TTC549 (cell line): Measurements from ENCODE around the gene ISM1.

Experiments
- FAIRE-seq: peaks from 2 replicates; lab custom pipeline; 2012; peaks lifted over from hg19 to GRCh38; lab: Jason Lieb, UNC

ISM1 gene

DNA sequence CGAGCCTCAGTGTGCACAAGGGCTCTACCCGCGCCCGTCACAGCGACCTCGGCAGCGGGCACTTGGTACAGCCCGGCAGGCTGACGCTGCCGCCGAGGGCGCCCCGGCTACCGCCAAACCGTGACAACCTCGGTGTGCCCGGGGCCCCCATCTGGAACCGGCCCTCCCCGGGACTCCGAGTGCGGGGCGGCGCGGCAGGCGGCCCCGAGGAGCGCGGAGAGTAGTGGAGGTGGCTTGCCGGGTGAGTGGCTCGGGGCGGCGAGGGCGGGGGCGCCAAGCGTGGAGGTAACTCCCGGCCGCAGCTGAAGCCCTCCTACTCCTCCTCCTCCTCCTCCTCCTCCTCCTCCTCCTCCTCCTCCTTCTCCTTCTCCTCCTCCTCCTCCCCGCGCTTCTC, at the start of gene ISM1:
Gene ISM1 (plus strand): TSS at position 371 of the 394 bp plus-strand sequence. CDS start 503 bp downstream, outside the sequence.
- FAIRE-seq, result no peak

DNA sequence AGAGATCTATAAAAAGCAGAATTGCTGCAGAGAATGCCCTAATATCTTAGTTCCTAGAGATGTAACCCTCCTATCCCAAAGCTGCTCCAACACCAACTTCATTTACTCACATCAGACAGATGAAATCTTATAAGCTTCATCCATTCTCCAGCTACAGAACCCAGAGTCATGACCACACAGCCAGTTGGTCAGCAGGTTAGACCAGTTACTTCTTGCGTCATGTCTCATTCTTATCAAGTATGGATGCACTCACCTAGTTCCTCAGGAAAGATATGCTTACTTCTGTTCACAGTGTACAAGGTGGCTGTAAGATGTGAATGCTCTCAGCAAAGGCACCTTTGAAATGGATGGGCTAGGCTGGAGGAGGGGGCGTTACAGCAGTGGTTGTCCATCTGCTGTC, 47.9 kb upstream of the ISM1 start:
- no peak for FAIRE-seq

DNA sequence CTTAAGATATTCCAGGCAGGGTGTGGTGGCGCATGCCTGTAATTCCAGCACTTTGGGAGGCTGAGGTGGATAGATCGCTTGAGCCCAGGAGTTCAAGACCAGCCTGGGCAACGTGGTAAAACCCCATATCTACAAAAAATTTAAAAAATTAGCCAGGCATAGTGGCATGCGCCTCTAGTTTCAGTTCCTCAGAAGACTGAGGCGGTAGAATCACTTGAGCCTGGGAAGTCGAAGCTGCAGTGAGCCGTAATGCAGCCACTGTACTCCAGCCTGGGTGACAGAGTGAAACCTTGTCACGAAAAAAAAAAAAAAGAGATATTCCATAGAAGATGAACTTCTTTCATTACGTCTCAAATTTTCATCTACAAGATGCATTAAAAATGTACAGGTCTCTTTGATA, 46.7 kb upstream of the ISM1 start:
- no peak for FAIRE-seq

DNA sequence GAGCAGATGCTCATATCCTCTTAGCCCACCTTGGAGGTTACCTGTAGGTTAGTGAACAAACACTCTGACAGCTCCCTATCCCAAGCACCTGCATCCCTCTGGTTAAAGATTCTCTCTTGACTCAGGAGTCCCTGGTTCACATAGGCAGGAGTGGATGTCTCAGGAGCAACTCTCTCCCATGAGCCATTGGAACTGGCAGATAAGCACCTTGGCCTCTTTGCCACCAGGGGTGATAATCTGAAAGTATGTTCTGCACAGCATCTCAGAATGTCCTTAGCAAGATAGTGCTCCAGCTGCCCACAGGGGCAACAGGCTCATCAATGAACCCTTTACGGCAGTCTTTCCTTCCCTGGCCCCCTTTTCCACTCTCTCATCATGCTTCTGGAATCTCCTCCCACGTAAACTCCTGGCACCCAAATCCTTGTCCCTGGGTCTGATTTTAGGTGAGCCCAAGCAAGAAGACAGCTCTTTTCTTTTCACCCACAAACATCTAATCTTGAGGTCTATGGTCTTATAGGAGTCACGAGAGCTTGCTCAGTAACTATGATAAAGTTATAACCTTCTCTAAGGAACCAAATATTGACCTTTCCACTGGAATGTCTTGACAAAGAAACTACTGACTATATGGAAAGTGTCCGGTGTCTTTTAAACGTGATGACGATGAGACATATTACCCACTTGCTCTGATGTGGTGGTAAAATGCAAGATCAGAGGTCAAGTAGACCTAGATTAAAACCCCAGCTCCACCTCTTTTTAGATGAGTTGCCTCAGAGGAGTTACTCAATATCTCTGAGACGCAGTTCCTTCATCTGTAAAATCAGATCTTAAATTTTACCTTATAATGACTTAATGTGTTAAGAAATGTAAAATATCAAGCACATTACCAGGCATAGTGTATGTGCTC, 39.8 kb upstream of the ISM1 start:
- no peak for FAIRE-seq

DNA sequence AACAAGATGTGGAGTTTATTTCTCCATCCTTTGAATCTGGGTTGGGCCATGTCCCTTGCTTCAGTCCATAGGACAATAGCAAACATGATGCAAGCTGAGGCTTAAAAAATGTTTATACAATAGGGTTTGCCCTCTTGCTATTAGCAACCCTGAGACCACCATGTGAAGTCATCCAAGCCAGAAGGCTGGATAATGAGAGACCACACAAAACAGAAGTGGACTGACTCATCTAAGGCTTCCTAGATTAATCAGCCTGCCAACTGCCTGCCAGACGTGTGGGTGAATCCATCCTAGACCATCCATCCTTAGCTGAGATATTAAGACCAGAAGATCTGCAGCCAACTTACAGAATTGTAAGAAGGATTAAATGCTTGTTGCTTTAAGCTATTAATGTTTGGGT, 38.1 kb upstream of the ISM1 start:
- FAIRE-seq, result no peak

DNA sequence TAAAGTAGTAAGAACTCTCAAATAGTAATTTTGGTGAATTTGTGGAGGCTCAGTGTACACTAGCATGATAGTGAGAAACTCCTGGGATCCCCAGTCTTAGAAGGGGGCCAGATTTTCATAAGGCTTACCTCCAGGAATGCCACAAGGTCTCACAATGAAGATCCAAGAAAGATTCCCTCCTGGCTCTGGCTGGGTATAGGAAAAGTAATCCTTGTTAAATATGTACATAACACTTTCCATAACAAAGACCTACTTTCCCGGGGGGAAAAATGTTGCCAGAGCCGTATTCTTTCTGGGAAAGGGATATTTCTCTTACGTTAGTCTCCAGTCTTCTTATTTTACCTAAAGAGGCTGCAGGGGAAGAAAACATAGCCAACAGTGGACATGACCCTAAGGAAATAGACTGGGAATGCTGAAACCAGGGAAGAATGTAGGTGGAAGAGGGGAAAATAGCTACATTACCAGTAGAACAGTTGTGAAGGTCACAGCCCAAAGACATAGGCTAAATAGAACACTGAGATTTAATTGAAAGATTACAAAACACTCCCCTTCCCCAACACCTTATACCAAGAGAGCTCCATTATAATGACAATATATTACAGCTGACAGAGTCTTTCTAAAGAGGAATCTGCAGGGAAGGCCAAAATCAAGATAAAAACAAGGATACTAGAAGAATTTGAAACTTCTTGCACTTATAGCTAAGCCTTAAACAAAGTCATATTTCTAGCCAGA, 34.9 kb upstream of the ISM1 start:
- no peak for FAIRE-seq

DNA sequence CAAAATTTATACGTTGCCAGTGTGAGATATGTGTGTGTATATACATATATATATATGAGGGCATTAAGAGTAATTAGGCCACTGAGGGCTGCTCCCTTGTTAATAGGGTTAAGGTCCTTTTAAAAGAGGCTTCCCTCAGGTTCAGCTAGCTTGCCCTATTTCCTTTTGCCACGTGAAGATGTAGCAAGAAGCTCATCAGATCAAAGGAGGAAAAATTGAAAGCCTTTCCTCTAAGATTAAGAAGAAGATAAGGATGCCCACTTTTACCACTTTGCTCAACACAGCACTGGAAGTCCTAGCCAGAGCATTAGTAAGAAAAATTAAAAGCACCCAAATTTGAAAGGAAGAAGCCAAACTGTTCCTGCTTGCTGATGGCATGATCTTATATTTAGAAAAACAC, 33.2 kb upstream of the ISM1 start:
- no peak for FAIRE-seq

DNA sequence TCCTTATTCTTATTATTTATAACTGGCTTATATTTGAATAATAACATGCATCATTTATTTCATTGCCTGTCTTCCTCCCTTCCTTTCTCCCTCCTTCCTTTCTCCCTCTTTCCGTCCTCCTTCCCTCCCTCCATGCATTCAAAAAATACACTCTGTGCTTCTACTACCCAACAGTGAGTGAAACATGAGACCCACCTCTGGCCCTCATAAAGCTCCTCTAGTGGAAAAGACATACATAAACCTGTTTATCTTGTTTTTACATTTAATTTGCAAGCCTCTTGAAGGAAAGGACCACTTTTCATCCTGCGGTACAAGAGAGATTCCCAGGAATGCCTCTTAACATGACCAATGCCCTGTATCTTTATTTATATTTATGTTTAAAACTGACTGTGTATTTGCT, 21.8 kb upstream of the ISM1 start:
- no peak for FAIRE-seq

DNA sequence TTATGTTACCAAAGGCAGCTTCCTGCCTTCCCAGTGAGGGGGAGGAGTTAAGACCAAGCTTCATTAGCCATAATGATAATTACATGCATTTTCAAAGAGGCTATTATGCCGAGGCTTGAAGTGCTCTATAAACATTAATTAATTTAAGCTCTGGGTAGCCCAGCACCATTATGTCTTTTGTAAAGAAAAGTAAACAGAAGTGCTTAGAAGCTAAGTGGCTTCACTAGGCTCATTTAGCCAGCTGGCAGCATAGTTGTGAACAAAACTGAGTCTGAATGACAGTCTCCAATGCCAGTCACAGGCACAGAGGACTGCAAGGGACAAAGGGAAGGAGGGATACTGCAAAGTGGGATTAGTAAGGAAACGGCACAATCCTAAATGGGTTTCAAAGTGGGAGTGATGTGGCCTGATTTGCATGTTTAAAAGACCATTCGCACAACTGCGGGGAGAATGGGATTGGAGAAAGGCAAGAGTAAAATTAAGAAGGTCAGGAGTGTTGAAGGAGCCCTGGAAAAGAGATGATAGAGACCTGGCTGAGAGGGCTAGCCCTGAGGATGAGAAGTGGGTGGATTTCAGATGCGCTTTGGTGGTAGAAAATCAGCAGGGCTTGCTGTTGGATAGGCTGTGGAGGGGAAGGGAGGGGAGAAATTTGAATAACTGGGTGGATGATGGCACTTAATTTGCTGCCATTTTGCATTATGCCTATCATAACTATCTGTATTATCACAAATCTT, 20.1 kb upstream of the ISM1 start:
- no peak for FAIRE-seq

DNA sequence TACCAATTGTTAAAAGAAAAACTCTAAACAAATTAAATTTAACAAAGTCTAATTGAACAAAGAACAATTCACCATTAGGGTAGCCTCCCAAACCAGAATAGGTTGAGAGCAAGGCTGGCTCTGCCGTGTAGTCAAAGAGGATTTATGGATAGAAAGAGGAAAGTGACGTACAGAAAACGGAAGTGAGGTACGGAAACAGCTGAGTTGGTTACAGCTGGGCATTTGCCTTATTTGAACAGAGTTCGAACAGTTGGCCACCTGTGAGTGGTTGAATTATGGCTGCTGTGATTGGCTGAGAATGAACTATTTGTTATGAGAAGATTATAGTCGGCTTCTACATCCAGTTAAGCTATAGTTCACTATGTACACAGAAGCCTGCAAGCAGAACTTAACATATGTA, 18.5 kb upstream of the ISM1 start:
- no peak for FAIRE-seq

DNA sequence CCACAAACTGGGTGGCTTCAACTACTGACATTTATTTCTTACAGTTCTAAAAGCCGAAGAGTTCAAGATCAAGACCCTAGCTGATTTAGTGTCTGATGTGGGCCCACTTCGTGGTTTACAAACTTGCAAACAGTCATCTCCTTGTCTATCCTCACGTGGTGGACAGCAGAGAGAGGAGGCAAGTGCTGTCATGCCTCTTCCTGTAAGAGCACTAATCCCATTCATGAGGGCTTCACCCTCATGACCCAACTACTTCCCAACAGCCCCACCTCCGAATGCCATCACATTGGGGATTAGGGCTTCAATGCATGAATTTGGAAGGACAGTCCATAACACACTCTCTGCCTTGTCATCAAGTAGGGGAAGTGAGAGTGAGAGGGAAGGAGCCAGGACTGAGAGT, 15.6 kb upstream of the ISM1 start:
- no peak for FAIRE-seq

DNA sequence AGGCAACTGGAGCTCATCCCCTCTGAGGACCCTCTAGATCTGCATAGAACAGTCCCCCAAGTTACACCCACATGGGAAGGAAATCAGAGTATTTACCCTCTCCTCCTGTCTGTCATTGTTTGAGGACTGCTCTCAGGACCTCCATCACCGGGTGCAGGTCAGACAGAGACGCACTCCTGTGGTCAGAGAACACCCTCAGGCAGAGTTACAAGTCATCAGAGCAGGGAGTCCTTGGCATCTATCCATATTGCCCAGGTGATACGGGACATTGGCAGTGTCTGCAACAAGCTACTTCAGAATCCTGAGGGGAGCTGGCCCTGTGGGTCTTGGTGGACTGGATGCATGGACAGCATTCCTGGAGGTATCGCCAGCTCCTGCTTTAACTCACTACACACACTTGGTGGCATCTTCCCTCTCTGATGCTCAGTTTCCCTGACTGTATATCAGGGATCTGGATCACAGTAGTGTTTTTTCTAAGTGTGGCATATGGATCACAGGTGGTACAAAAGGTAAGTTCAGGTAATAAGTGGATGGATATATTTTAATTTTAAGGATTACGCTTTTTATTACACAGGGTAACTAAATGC, 15.1 kb upstream of the ISM1 start:
- FAIRE-seq, result no peak

DNA sequence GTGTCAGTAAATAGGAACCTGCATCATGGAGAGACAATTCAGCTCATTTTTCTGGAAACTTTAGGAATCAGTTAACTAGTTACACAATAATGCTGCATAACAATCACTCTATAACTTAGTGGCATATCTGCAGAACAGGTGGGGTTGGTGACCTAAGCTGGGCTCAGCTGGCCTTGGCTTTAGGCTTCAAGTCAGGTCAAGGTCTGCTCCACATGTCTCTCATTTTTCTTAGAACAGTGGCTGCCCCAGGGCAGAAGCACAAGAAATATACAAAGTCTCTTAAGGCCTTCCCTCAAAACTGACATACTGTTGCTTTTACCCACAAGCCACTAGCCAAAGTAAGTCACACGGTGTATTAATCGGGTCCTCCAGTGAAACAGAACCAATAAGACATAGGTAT, 14.1 kb upstream of the ISM1 start:
- FAIRE-seq, result no peak

DNA sequence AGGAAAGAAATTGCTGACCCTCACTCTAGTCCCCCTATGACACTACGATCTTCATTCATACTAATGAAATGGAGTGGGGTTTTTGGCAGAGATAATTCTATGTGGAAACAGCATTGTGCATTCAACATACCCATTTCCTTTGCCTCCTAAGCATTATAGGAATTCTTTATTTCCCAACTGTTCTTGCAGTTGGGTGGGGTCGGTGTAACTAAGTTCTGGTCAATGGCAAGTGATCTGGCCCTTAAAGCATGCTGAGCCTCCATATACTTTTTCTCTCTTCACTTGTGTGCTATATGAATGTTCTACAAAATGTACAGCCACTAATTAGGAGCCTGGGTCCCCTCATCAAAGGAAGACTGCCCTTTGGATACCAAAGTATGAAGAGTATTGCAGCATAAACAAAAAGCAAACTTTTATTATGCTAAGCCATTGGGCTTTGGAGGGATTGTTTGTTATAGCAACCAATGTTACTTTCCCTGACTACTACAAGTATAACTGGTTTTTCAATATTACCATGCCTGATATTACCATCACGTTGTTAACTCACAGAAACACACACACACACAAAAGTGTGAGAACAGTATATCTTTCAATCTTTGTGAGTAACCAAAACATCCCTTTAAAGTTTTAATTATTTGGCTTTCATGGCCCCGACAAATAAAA, 9.0 kb upstream of the ISM1 start:
- no peak for FAIRE-seq

DNA sequence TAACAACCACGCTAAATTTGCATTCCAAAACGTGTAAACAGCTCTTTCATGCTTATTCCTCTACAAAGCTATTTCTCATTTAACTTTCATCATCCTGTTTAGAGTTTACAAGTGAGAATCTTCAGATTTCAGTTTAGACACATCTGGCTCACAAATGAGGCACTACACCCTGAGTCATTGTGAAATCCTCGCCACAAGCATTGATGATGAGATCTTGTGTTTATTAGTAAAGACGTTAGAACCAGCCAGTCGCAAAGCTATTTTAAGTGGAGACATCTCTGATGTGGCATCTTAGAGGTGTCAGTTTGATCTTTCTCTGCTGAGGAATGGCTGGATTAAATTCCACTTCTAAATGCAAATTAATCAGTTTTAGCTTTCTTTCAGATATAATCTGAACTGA, 8.3 kb upstream of the ISM1 start:
- FAIRE-seq, result no peak

DNA sequence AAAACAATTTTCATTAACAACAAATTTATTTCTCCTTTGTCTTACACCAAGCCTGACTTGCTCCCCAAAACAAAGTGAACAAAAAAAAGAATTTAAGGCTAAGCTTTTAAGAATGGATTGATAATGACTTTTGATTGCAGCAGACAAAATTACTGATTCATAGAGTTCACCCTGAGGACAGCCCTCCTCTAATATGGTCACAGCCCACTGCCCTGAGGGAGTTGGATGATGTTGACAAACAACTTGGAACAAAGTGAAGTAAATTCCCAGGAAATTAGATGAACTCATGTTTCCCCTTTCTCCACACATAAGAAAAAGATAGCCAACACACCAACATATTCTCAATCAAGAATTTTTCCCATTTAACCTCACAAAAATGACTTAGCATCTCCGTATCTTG, 7.7 kb upstream of the ISM1 start:
- no peak for FAIRE-seq

DNA sequence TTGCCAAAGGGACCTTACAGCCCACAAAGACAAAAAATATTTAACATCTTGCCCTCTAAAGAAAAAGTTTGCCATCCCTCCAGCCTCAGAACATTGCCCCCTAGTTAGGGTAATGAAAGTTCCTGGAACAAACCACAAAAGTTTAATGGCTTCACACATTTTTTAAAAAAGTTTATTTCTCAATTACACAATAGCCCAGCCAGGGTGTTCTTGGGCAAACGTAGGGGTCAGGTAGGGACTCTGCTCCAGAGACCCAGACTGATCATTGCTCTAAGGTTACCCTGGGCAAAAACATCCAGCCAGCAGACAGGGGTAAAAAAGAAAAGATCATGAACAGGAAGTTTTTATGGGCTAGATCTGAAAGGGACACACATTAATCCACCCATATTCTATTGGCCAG, 4.5 kb upstream of the ISM1 start:
- no peak for FAIRE-seq

DNA sequence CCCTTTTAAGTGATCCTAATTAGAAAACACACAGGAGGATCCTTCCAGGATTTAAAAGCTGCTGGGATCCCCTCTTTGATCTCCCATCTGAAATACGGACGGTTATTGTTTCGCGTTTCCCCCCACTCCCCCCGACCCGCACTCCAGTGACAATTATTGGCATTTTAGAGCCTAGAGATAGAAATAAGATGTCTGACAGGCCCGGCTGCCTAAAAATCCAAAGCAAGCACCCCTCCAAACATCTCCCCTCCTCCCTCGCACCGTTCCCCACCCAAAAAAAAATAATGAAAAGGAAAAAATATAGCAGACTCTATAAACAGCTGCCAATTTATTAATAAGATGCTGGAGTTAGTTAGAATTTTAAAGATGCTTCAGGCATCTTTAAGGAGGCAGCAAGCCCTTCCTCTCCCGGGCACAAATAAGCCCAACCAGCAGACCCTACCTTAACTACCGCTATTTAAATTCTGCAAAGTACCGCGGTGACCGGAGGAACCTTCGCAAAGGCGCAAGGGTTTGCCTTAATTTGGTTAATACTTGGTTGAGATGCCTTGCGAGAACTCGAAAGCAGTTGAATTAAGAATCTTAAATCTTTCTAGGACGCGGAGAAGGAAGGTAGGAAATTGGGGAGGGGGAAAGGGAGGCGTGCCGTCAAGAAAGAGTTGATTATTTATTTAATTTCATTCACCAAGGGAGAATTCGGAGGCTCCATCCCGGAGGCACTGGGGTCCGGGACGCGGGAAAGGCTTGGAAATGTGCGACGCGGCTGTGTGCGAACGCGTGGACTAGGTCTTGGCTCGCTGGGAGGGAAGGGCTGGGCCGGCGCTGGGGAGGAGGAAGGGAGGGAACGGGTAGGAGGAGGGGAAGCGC, 1.5 kb upstream of the ISM1 start:
- FAIRE-seq, result no peak

DNA sequence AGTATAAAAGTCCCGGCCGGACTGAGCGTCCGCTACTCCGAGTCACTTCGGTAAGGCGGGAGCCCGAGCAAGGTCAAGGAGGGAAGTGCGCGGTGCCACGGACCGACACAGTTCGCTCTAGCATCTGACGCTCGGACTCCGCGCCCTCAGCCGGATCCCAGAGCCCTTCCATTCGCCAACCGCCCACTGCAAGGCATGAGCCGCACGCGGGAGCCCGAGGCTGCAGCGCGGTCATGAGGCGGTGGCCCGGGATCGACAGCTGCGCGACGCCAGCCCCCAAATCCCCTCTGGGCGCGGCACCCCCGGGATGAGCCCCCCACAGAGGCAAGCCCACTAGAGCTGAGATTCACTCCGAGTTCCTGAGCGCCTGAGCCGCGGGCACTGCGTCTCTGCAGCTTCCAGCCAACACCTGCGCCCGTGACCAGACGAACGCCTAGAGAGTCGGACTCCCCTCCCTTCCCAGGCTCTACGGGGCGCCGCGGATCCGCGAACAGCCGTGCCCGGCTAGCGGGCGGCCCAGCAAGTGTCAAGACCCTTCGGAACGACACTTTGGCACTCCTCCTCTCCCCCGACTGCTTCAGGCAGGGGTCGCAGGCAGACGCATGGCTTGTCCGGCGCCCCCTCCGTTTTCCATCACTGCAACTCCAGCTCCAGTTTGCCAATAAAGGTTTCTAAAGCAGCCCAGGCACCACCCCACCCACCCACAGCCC, 725 bp upstream of the ISM1 start:
- FAIRE-seq, result no peak

DNA sequence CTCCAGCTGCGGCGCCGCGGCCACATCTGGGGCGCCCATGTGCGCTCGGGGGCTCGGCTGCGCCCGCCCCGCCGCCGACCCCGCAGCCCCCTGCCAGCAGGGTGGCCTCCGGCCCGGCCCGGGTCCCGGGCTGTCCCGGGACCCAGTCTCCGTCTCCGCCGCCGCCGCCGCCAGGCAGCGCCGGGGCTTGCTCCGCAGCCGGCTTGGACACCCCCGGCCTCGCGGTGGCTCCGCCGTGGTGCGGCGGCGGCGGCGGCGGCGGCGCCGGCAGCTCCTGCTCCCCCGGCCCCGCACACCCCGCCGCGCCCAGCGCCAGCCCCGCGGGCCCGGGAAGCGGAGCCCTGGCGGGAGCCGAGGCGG, 219 bp downstream of the ISM1 start:
- no peak for FAIRE-seq
